Activated CD8-positive, alpha-beta T cell treated with anti-CD3 and anti-CD28 coated beads for 36 hours (primary cell): ENCODE results near the gene PIAS4. TPM values are rescaled to one million over a fixed set of nuclear protein-coding genes. Genes with fewer than 3 reads are reported as not detected.
A peak's percentile ranks its signal among the peaks of the same experiment; 100 is the strongest.

ENCODE experiments used
- ATAC-seq: fragments of 200-7000 bp; cut with Tn5 transposase; one replicate; pipeline ENCODE4 v1.10.0; 2021; ENCODE audit warnings: mild to moderate bottlenecking, moderate library complexity
- CTCF ChIA-PET: fragments of 350-600 bp; sonication (Branson Sonifier 250); formaldehyde crosslinking; loops from one replicate; lab custom pipeline; 2021; ENCODE audit warnings: antibody characterized with exemption; lab: Charles Lee
- POLR2A ChIA-PET: fragments of 350-600 bp; sonication (Branson Sonifier 250); formaldehyde crosslinking; loops from one replicate; lab custom pipeline; 2021; ENCODE audit warnings: antibody characterized with exemption; lab: Charles Lee
- DNase-seq: peaks from one replicate; pipeline ENCODE4 v3.0.0-alpha.2; 2020
- H3K27ac Mint-ChIP-seq: one replicate; pipeline ENCODE4 v1.8.0; 2021; ENCODE audit warnings: mild to moderate bottlenecking, mixed read lengths
- H3K27me3 Mint-ChIP-seq: one replicate; pipeline ENCODE4 v1.8.0; 2021; ENCODE audit warnings: mixed read lengths
- H3K36me3 Mint-ChIP-seq: one replicate; pipeline ENCODE4 v1.8.0; 2021; ENCODE audit warnings: low read depth, mixed read lengths
- H3K4me1 Mint-ChIP-seq: one replicate; pipeline ENCODE4 v1.8.0; 2021; ENCODE audit warnings: low read depth, mixed read lengths
- H3K4me3 Mint-ChIP-seq: one replicate; pipeline ENCODE4 v1.8.0; 2021; ENCODE audit warnings: mild to moderate bottlenecking, moderate library complexity, mixed read lengths
- H3K9me3 Mint-ChIP-seq: one replicate; pipeline ENCODE4 v1.8.0; 2021; ENCODE audit warnings: mixed read lengths
- intact Hi-C: fragments of 100-400 bp; cut with micrococcal nuclease; formaldehyde crosslinking; loops from one replicate; pipeline ENCODE4 v1.10.0; 2022
- total RNA-seq, 2 experiments: library from RNA; stranded (reverse); gene quantifications; one replicate each; pipeline ENCODE4 v1.2.3, GENCODE V29; 2021
- TF ChIP-seq, protein P1 (sequence below): fragments of 200-600 bp; IDR thresholded peaks from one replicate; pipeline ENCODE4 v1.8.0; 2022; ENCODE audit warnings: antibody characterized with exemption, mild to moderate bottlenecking

The PIAS4 gene
- total RNA-seq, 2 experiments from 2014 or later, result 22.2 TPM

GRCh38 chr19:4068047-4068966 lies 60.8 kb downstream of the PIAS4 start:
- POLR2A ChIA-PET, result interaction anchor here (1.0 kb wide), 1 partner anchor 22 kb away, joined by 3 read pairs; no protein-coding TSS in a partner anchor
- intact Hi-C loops, result no loop called here
- CTCF ChIA-PET, result no interaction called here

GRCh38 chr19:4069331-4069959 lies 61.9 kb downstream of the PIAS4 start:
- Mint-ChIP-seq H3K36me3 (no peaks in the 10 kb centered on the region), H3K9me3 (no peaks in the 10 kb centered on the region), H3K4me3 (peak overlapping the region; percentile 76), H3K27ac (peak overlapping the region; percentile 75), H3K27me3 (no peaks in the 10 kb centered on the region), H3K4me1 (peaks cover 20% of the 10 kb centered on the region)
- TF ChIP-seq, protein P1, sequence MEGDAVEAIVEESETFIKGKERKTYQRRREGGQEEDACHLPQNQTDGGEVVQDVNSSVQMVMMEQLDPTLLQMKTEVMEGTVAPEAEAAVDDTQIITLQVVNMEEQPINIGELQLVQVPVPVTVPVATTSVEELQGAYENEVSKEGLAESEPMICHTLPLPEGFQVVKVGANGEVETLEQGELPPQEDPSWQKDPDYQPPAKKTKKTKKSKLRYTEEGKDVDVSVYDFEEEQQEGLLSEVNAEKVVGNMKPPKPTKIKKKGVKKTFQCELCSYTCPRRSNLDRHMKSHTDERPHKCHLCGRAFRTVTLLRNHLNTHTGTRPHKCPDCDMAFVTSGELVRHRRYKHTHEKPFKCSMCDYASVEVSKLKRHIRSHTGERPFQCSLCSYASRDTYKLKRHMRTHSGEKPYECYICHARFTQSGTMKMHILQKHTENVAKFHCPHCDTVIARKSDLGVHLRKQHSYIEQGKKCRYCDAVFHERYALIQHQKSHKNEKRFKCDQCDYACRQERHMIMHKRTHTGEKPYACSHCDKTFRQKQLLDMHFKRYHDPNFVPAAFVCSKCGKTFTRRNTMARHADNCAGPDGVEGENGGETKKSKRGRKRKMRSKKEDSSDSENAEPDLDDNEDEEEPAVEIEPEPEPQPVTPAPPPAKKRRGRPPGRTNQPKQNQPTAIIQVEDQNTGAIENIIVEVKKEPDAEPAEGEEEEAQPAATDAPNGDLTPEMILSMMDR, result no peak
- CTCF ChIA-PET, result no interaction called here
- POLR2A ChIA-PET, result interaction anchor here (0.5 to 1.0 kb wide), 2 partner anchors 21 to 643 kb away, joined by 3 read pairs; no protein-coding TSS in a partner anchor
- DNase-seq (peak; percentile 87), ATAC-seq (no peak)
- intact Hi-C loops, result no loop called here

More at GRCh38 chr19:4068047-4068966, 60.8 kb downstream of the PIAS4 start:
- H3K27me3 Mint-ChIP-seq, result no peaks in the 10 kb centered on the region
- peak overlapping the region; percentile 77 for H3K27ac Mint-ChIP-seq
- H3K36me3 Mint-ChIP-seq, result peaks cover 7% of the 10 kb centered on the region
- H3K9me3 Mint-ChIP-seq, result no peaks in the 10 kb centered on the region
- H3K4me3 Mint-ChIP-seq, result peak overlapping the region; percentile 76
- TF ChIP-seq, protein P1, result no peak
- DNase-seq, result no peak
- peaks cover 24% of the 10 kb centered on the region for H3K4me1 Mint-ChIP-seq
- no peak for ATAC-seq

- Mint-ChIP-seq H3K27me3 (no peaks in the 10 kb centered on the region), H3K4me1 (peaks cover 30% of the 10 kb centered on the region), H3K36me3 (no peaks in the 10 kb centered on the region), H3K27ac (no peak overlapping the region), H3K9me3 (no peaks in the 10 kb centered on the region), H3K4me3 (no peak overlapping the region)
- no peak for ATAC-seq
- CTCF ChIA-PET, result no interaction called here
- POLR2A ChIA-PET, result no interaction called here
- no peak for DNase-seq
- intact Hi-C loops, result no loop called here
- TF ChIP-seq, protein P1, result no peak
Observed at GRCh38 chr19:4071610-4072009, 64.1 kb downstream of the PIAS4 start.

DNA sequence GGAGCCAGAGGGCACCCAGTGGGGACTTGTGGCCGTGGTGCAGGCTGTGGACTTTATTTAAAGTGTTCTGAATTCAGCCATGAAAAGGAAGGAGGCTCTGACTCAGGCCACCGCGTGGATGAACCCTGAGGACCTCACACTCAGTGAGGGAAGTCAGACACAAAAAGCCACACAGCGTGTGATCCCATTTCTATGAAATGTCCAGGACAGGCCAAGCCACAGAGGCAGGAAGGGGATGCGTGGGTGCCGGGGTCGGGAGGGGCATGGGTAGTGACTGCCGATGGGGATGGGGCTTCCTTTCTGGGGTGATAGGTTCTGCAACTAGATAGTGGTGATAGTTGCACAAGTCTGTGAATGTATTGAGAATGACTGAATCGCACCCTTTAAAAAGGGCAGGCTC lies 67.8 kb downstream of the PIAS4 start:
- ChIA-PET POLR2A (no interaction called here), CTCF (no interaction called here)
- H3K9me3 Mint-ChIP-seq, result no peaks in the 10 kb centered on the region
- TF ChIP-seq, protein P1, result no peak
- H3K36me3 Mint-ChIP-seq, result no peaks in the 10 kb centered on the region
- intact Hi-C loops, result no loop called here
- ATAC-seq (peak; percentile 77), DNase-seq (peak; percentile 84)
- H3K27me3 Mint-ChIP-seq, result no peaks in the 10 kb centered on the region
- peaks cover 32% of the 10 kb centered on the region for H3K4me1 Mint-ChIP-seq
- peak overlapping the region; percentile 77 for H3K27ac Mint-ChIP-seq
- H3K4me3 Mint-ChIP-seq, result no peak overlapping the region
